Neuronal stem cell (in vitro differentiated cells): ENCODE measurements around the gene ARHGAP22.

Source experiments
- DNase-seq: peaks from one replicate; pipeline ENCODE4 v3.0.0-alpha.2; 2013; ENCODE audit warnings: low spot score
- H2AFZ ChIP-seq: one replicate; pipeline ENCODE4 v1.6.1; 2013; ENCODE audit warnings: mild to moderate bottlenecking, low read length, inconsistent platforms
- H2AK5ac ChIP-seq: 2 replicates; pipeline ENCODE4 v1.6.1; 2013; ENCODE audit warnings: low read depth, mild to moderate bottlenecking, inconsistent platforms, low read length, moderate library complexity, mixed read lengths
- H2BK120ac ChIP-seq: 2 replicates; pipeline ENCODE4 v1.6.1; 2013; ENCODE audit warnings: low read depth, mild to moderate bottlenecking, inconsistent platforms, low read length, moderate library complexity, mixed read lengths
- H2BK12ac ChIP-seq: one replicate; pipeline ENCODE4 v1.6.1; 2013; ENCODE audit warnings: low read length, inconsistent platforms
- H2BK15ac ChIP-seq: 2 replicates; pipeline ENCODE4 v1.6.1; 2013; ENCODE audit warnings: mild to moderate bottlenecking, low read length, inconsistent platforms, mixed read lengths
- H2BK5ac ChIP-seq: one replicate; pipeline ENCODE4 v1.6.1; 2013; ENCODE audit warnings: inconsistent platforms, mild to moderate bottlenecking, low read length, moderate library complexity
- H3K14ac ChIP-seq: one replicate; pipeline ENCODE4 v1.6.1; 2013; ENCODE audit warnings: low read length, inconsistent platforms
- H3K18ac ChIP-seq: 2 replicates; pipeline ENCODE4 v1.6.1; 2013; ENCODE audit warnings: low read length, inconsistent platforms
- H3K23ac ChIP-seq: 2 replicates; pipeline ENCODE4 v1.6.1; 2013; ENCODE audit warnings: low read depth, mild to moderate bottlenecking, mixed read lengths, low read length, inconsistent platforms; ENCODE audit not compliant: poor library complexity
- H3K27ac ChIP-seq: replicated peaks from 3 replicates; pipeline ENCODE4 v1.5.1; 2013; ENCODE audit warnings: low read length, inconsistent platforms
- H3K27me3 ChIP-seq, 3 experiments: 2 replicates each; pipeline ENCODE4 v1.6.1; 2013; ENCODE audit warnings: low read length in 3 of 3, mild to moderate bottlenecking in 2 of 3, inconsistent platforms in 1 of 3, low read depth in 1 of 3, mixed read lengths in 1 of 3, moderate library complexity in 1 of 3; ENCODE audit not compliant: control insufficient read depth in 3 of 3, insufficient read depth in 3 of 3
- H3K36me3 ChIP-seq, 2 donors: replicated peaks in 1 of 2; 2 replicates each; pipeline ENCODE4 v1.6.1; 2013; ENCODE audit warnings: low read length in 2 of 2; ENCODE audit not compliant: control insufficient read depth in 2 of 2, insufficient read depth in 2 of 2
- H3K4ac ChIP-seq: 2 replicates; pipeline ENCODE4 v1.6.1; 2013; ENCODE audit warnings: inconsistent platforms, mild to moderate bottlenecking, low read length, moderate library complexity
- H3K4me1 ChIP-seq, 2 donors: 1 replicate in 1 of 2; 2 replicates in 1 of 2; pipeline ENCODE4 v1.6.1; 2013; ENCODE audit warnings: low read length in 2 of 2, low read depth in 1 of 2; ENCODE audit not compliant: control insufficient read depth in 2 of 2, insufficient read depth in 1 of 2
- H3K4me2 ChIP-seq: one replicate; pipeline ENCODE4 v1.6.1; 2013; ENCODE audit warnings: mild to moderate bottlenecking, low read length, inconsistent platforms; ENCODE audit not compliant: insufficient read depth, poor library complexity, severe bottlenecking
- H3K4me3 ChIP-seq, 2 donors: 2 replicates each; pipeline ENCODE4 v1.5.1; 2013; ENCODE audit warnings: low read length in 2 of 2, mild to moderate bottlenecking in 2 of 2, inconsistent platforms in 1 of 2, moderate library complexity in 1 of 2
- H3K79me1 ChIP-seq: one replicate; pipeline ENCODE4 v1.6.1; 2013; ENCODE audit warnings: low read depth, mild to moderate bottlenecking, inconsistent platforms, low read length, moderate library complexity
- H3K9ac ChIP-seq: one replicate; pipeline ENCODE4 v1.6.1; 2013; ENCODE audit warnings: mild to moderate bottlenecking, low read depth, low read length, inconsistent platforms; ENCODE audit not compliant: poor library complexity
- H3K9me3 ChIP-seq, 2 donors: replicated peaks in 1 of 2; 2 replicates each; pipeline versions ENCODE3 to v1.6.1; 2013; ENCODE audit warnings: low read length in 2 of 2, mild to moderate bottlenecking in 2 of 2, inconsistent platforms in 1 of 2, low read depth in 1 of 2, mixed read lengths in 1 of 2, moderate library complexity in 1 of 2; ENCODE audit not compliant: control insufficient read depth in 2 of 2, insufficient read depth in 1 of 2
- H4K8ac ChIP-seq: one replicate; pipeline ENCODE4 v1.6.1; 2013; ENCODE audit warnings: low read depth, mild to moderate bottlenecking, inconsistent platforms, low read length, moderate library complexity
- H4K91ac ChIP-seq: one replicate; pipeline ENCODE4 v1.6.1; 2013; ENCODE audit warnings: low read length, low read depth, mild to moderate bottlenecking, inconsistent platforms; ENCODE audit not compliant: poor library complexity
- WGBS, 2 donors: extraction: QIAGEN DNeasy Blood & Tissue Kit; methylation state at CpG; one replicate each; pipeline ENCODE4 v1.1.7; 2013; ENCODE audit warnings: missing lambda C conversion rate in 2 of 2, mixed read lengths in 1 of 2; ENCODE audit not compliant: insufficient read length in 2 of 2, insufficient replicate concordance in 1 of 2; ENCODE audit errors: extremely low coverage in 2 of 2; 5-methylcytosine and 5-hydroxymethylcytosine counted together

ARHGAP22 gene

GRCh38 chr10:48474765-48475365 lies 130.0 kb downstream of the ARHGAP22 start:
- Histone ChIP-seq H4K91ac (no peak overlapping the region), H3K9ac (no peak overlapping the region), H3K14ac (no peak overlapping the region), H3K79me1 (no peaks in the 10 kb centered on the region), H2BK15ac (no peak overlapping the region), H3K4me3 (no peak overlapping the region), H3K27ac (no peak overlapping the region), H2AK5ac (no peak overlapping the region), H2BK12ac (no peak overlapping the region), H3K4me2 (no peak overlapping the region), H3K27me3 (no peaks in the 10 kb centered on the region), H3K18ac (no peak overlapping the region), H3K23ac (no peak overlapping the region), H2AFZ (no peak overlapping the region), H2BK120ac (no peak overlapping the region), H3K4me1 (peaks cover 3 to 9% of the 10 kb centered on the region in 2 donors), H3K9me3 (no peaks in the 10 kb centered on the region), H4K8ac (no peak overlapping the region), H3K36me3 (no peaks in the 10 kb centered on the region), H2BK5ac (no peak overlapping the region), H3K4ac (no peak overlapping the region)
- no peak for DNase-seq
- WGBS, 2 donors: no CpG with 5 or more reads among the region's 3 CpGs

- Histone ChIP-seq H3K27ac (no peak overlapping the region), H3K4ac (no peak overlapping the region), H3K18ac (no peak overlapping the region), H2BK120ac (no peak overlapping the region), H2BK15ac (no peak overlapping the region), H2BK5ac (no peak overlapping the region), H3K4me2 (no peak overlapping the region), H3K4me3 (no peak overlapping the region), H4K91ac (no peak overlapping the region), H2AK5ac (no peak overlapping the region), H4K8ac (no peak overlapping the region), H2BK12ac (no peak overlapping the region), H3K23ac (no peak overlapping the region), H3K14ac (no peak overlapping the region), H2AFZ (no peak overlapping the region), H3K9me3 (no peaks in the 10 kb centered on the region), H3K36me3 (no peaks in the 10 kb centered on the region), H3K9ac (no peak overlapping the region), H3K79me1 (no peaks in the 10 kb centered on the region), H3K27me3 (no peaks in the 10 kb centered on the region), H3K4me1 (peaks cover 4 to 9% of the 10 kb centered on the region in 2 donors)
- no peak for DNase-seq
- no CpG with 5 or more reads among the region's 5 CpGs for WGBS, 2 donors
Observed at GRCh38 chr10:48473704-48474103, 131.2 kb downstream of the ARHGAP22 start.

- H3K9ac ChIP-seq: no peak overlapping the region
- no peak overlapping the region for H3K27ac ChIP-seq
- no peak overlapping the region for H4K8ac ChIP-seq
- H3K79me1 ChIP-seq: no peaks in the 10 kb centered on the region
- no CpG with 5 or more reads among the region's 3 CpGs for whole genome bisulfite sequencing, 2 donors
- no peak overlapping the region for H3K23ac ChIP-seq
- H3K9me3 ChIP-seq: no peaks in the 10 kb centered on the region
- no peak overlapping the region for H3K14ac ChIP-seq
- H4K91ac ChIP-seq: no peak overlapping the region
- H3K36me3 ChIP-seq: no peaks in the 10 kb centered on the region
- no peak overlapping the region for H2BK120ac ChIP-seq
- no peak overlapping the region for H2BK12ac ChIP-seq
- no peak overlapping the region for H3K4me3 ChIP-seq
- no peak for DNase-seq
- H3K27me3 ChIP-seq: peaks cover 0 to 1% (median 0%) of the 10 kb centered on the region in 3 experiments
- no peak overlapping the region for H2AK5ac ChIP-seq
- H2BK5ac ChIP-seq: no peak overlapping the region
- H3K4me2 ChIP-seq: no peak overlapping the region
- H2AFZ ChIP-seq: no peak overlapping the region
- H3K18ac ChIP-seq: no peak overlapping the region
- no peak overlapping the region for H2BK15ac ChIP-seq
- no peak overlapping the region for H3K4ac ChIP-seq
- peaks cover 4 to 9% of the 10 kb centered on the region in 2 donors for H3K4me1 ChIP-seq
Observed at GRCh38 chr10:48472501-48473069, 132.3 kb downstream of the ARHGAP22 start.

- no peak overlapping the region for H2BK5ac ChIP-seq
- peak overlapping the region; percentile 1 for H3K23ac ChIP-seq
- no peak overlapping the region for H4K8ac ChIP-seq
- no peak overlapping the region for H3K9ac ChIP-seq
- no peak overlapping the region for H2BK15ac ChIP-seq
- H2AFZ ChIP-seq: peak overlapping the region; percentile 80
- H3K27me3 ChIP-seq: peaks cover 0 to 7% (median 0%) of the 10 kb centered on the region in 3 experiments
- H3K4me1 ChIP-seq: peaks cover 4 to 7% of the 10 kb centered on the region in 2 donors
- H3K9me3 ChIP-seq: no peaks in the 10 kb centered on the region
- no peak overlapping the region for H3K4ac ChIP-seq
- H3K27ac ChIP-seq: no peak overlapping the region
- no peak overlapping the region for H3K4me2 ChIP-seq
- H3K79me1 ChIP-seq: no peaks in the 10 kb centered on the region
- no peak overlapping the region for H3K4me3 ChIP-seq
- H3K18ac ChIP-seq: no peak overlapping the region
- no peak overlapping the region for H4K91ac ChIP-seq
- no peak overlapping the region for H3K14ac ChIP-seq
- no peaks in the 10 kb centered on the region for H3K36me3 ChIP-seq
- H2BK120ac ChIP-seq: no peak overlapping the region
- H2BK12ac ChIP-seq: no peak overlapping the region
- no peak overlapping the region for H2AK5ac ChIP-seq
- no peak for DNase-seq
- whole genome bisulfite sequencing, 2 donors: no CpG with 5 or more reads among the region's 8 CpGs
Observed at GRCh38 chr10:48470893-48471805, 133.7 kb downstream of the ARHGAP22 start.
